ENCODE measurements around the gene OVCH2.

DNA sequence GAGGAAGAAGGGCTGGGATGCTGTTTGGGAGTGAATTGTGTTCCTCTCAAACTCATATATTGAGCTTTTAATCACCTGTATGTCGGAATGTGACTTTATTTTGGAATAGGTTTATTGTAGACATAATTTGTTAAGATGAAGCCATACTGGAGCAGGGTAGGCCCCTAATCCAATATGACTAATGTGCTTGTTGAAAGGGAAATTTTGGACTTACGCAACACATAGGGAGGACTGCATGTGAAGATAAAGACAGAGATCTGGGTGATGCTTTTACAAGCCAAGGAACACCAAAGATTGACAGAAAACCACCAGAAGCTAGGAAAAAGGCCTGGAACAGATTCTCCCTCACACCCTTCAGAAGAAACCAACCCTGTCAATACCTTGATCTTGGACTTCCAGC is 43.2 kb upstream of the OVCH2 start:
- TF ChIP-seq, protein P1, sequence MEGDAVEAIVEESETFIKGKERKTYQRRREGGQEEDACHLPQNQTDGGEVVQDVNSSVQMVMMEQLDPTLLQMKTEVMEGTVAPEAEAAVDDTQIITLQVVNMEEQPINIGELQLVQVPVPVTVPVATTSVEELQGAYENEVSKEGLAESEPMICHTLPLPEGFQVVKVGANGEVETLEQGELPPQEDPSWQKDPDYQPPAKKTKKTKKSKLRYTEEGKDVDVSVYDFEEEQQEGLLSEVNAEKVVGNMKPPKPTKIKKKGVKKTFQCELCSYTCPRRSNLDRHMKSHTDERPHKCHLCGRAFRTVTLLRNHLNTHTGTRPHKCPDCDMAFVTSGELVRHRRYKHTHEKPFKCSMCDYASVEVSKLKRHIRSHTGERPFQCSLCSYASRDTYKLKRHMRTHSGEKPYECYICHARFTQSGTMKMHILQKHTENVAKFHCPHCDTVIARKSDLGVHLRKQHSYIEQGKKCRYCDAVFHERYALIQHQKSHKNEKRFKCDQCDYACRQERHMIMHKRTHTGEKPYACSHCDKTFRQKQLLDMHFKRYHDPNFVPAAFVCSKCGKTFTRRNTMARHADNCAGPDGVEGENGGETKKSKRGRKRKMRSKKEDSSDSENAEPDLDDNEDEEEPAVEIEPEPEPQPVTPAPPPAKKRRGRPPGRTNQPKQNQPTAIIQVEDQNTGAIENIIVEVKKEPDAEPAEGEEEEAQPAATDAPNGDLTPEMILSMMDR (IDR thresholded peaks at IDR 0.05): no peak
- TF ChIP-seq POLR2AphosphoS5 (IDR thresholded peaks at IDR 0.05) (no peak), POLR2A (IDR thresholded peaks at IDR 0.05) (no peak), EP300 (IDR thresholded peaks at IDR 0.05) (no peak)
